ACC112 (cell line): ENCODE data around the gene PIK3C3.
A peak's percentile ranks its signal among the peaks of the same experiment; 100 is the strongest.

ENCODE experiments used
- H2AFZ ChIP-seq: fragments of 200-600 bp; sonication (generic); one replicate; pipeline ENCODE4 v1.6.0; 2017; ENCODE audit warnings: antibody characterized with exemption, low read length; ENCODE audit not compliant: unreplicated experiment
- H3K27ac ChIP-seq: fragments of 200-600 bp; sonication (generic); 2 replicates; pipeline ENCODE4 v1.5.1; 2014; ENCODE audit warnings: low read depth, mild to moderate bottlenecking, antibody characterized with exemption, low read length, moderate library complexity
- H3K27me3 ChIP-seq: fragments of 200-600 bp; sonication (generic); 2 replicates; pipeline ENCODE4 v1.6.1; 2014; ENCODE audit warnings: mild to moderate bottlenecking, antibody characterized with exemption, low read length, moderate library complexity, mixed read lengths; ENCODE audit not compliant: insufficient read depth
- H3K36me3 ChIP-seq: fragments of 200-600 bp; sonication (generic); 2 replicates; pipeline ENCODE4 v1.6.1; 2016; ENCODE audit warnings: mild to moderate bottlenecking, antibody characterized with exemption, low read length, moderate library complexity, mixed read lengths; ENCODE audit not compliant: insufficient read depth
- H3K4me1 ChIP-seq: fragments of 200-600 bp; sonication (generic); one replicate; pipeline ENCODE4 v1.6.1; 2016; ENCODE audit warnings: low read length, mixed read lengths; ENCODE audit not compliant: insufficient read depth, unreplicated experiment, control insufficient read depth
- H3K4me3 ChIP-seq: fragments of 200-600 bp; sonication (generic); 2 replicates; pipeline ENCODE4 v1.5.1; 2014; ENCODE audit warnings: mild to moderate bottlenecking, low read depth, low read length
- H3K79me2 ChIP-seq: fragments of 200-600 bp; sonication (generic); one replicate; pipeline ENCODE4 v1.6.0; 2016; ENCODE audit warnings: low read length; ENCODE audit not compliant: control insufficient read depth, unreplicated experiment, insufficient read depth

The PIK3C3 gene

GRCh38 chr18:42018831-42019230, 63.8 kb downstream of the PIK3C3 start:
- H3K27ac ChIP-seq = no peak overlapping the region
- H3K4me3 ChIP-seq = no peak overlapping the region
- H3K36me3 ChIP-seq = peaks cover 52% of the 10 kb centered on the region
- no peaks in the 10 kb centered on the region for H3K27me3 ChIP-seq
- no peaks in the 10 kb centered on the region for H3K79me2 ChIP-seq
- H3K4me1 ChIP-seq = no peaks in the 10 kb centered on the region
- no peak overlapping the region for H2AFZ ChIP-seq

GRCh38 chr18:42024131-42024530, 69.1 kb downstream of the PIK3C3 start:
- H3K4me3 ChIP-seq = no peak overlapping the region
- no peak overlapping the region for H3K27ac ChIP-seq
- no peaks in the 10 kb centered on the region for H3K4me1 ChIP-seq
- H3K36me3 ChIP-seq = peaks cover 15% of the 10 kb centered on the region; the same call in 1 of the 2 replicates
- no peaks in the 10 kb centered on the region for H3K27me3 ChIP-seq
- H3K79me2 ChIP-seq = no peaks in the 10 kb centered on the region
- H2AFZ ChIP-seq = no peak overlapping the region

GRCh38 chr18:42025491-42025890, 70.5 kb downstream of the PIK3C3 start:
- Histone ChIP-seq H3K4me3 (no peak overlapping the region), H3K79me2 (no peaks in the 10 kb centered on the region), H3K27ac (no peak overlapping the region), H2AFZ (no peak overlapping the region), H3K36me3 (peaks cover 17% of the 10 kb centered on the region), H3K4me1 (no peaks in the 10 kb centered on the region), H3K27me3 (no peaks in the 10 kb centered on the region)

- no peaks in the 10 kb centered on the region for H3K27me3 ChIP-seq
- H3K27ac ChIP-seq = no peak overlapping the region
- no peaks in the 10 kb centered on the region for H3K4me1 ChIP-seq
- H2AFZ ChIP-seq = no peak overlapping the region
- H3K36me3 ChIP-seq = peaks cover 17% of the 10 kb centered on the region
- no peaks in the 10 kb centered on the region for H3K79me2 ChIP-seq
- no peak overlapping the region for H3K4me3 ChIP-seq
These were observed 71.1 kb downstream of the PIK3C3 start for GRCh38 chr18:42025974-42026625.

GRCh38 chr18:42028247-42028832, 73.3 kb downstream of the PIK3C3 start:
- H3K36me3 ChIP-seq = peaks cover 15% of the 10 kb centered on the region
- no peak overlapping the region for H3K27ac ChIP-seq
- H3K27me3 ChIP-seq = no peaks in the 10 kb centered on the region
- H2AFZ ChIP-seq = no peak overlapping the region
- H3K79me2 ChIP-seq = no peaks in the 10 kb centered on the region
- H3K4me1 ChIP-seq = no peaks in the 10 kb centered on the region
- H3K4me3 ChIP-seq = no peak overlapping the region

GRCh38 chr18:42029092-42029491, 74.1 kb downstream of the PIK3C3 start:
- Histone ChIP-seq H3K4me1 (no peaks in the 10 kb centered on the region), H3K27ac (no peak overlapping the region), H3K4me3 (no peak overlapping the region), H2AFZ (no peak overlapping the region), H3K27me3 (no peaks in the 10 kb centered on the region), H3K36me3 (peaks cover 21% of the 10 kb centered on the region), H3K79me2 (no peaks in the 10 kb centered on the region)

GRCh38 chr18:42030586-42031182, 75.7 kb downstream of the PIK3C3 start:
- no peaks in the 10 kb centered on the region for H3K4me1 ChIP-seq
- H3K4me3 ChIP-seq = no peak overlapping the region
- no peaks in the 10 kb centered on the region for H3K79me2 ChIP-seq
- no peak overlapping the region for H2AFZ ChIP-seq
- H3K27ac ChIP-seq = no peak overlapping the region
- H3K27me3 ChIP-seq = no peaks in the 10 kb centered on the region
- peaks cover 35% of the 10 kb centered on the region for H3K36me3 ChIP-seq

GRCh38 chr18:42032447-42032846, 77.4 kb downstream of the PIK3C3 start:
- Histone ChIP-seq H2AFZ (no peak overlapping the region), H3K27ac (no peak overlapping the region), H3K4me3 (no peak overlapping the region), H3K27me3 (no peaks in the 10 kb centered on the region), H3K4me1 (no peaks in the 10 kb centered on the region), H3K79me2 (no peaks in the 10 kb centered on the region), H3K36me3 (peaks cover 42% of the 10 kb centered on the region)

GRCh38 chr18:42033137-42033810, 78.2 kb downstream of the PIK3C3 start:
- H3K27ac ChIP-seq = no peak overlapping the region
- no peaks in the 10 kb centered on the region for H3K27me3 ChIP-seq
- no peaks in the 10 kb centered on the region for H3K4me1 ChIP-seq
- no peak overlapping the region for H3K4me3 ChIP-seq
- H3K79me2 ChIP-seq = no peaks in the 10 kb centered on the region
- H2AFZ ChIP-seq = no peak overlapping the region
- H3K36me3 ChIP-seq = peaks cover 48% of the 10 kb centered on the region

GRCh38 chr18:42038936-42039335, 83.9 kb downstream of the PIK3C3 start:
- Histone ChIP-seq H3K27me3 (no peaks in the 10 kb centered on the region), H3K79me2 (no peaks in the 10 kb centered on the region), H3K4me3 (no peak overlapping the region), H2AFZ (no peak overlapping the region), H3K36me3 (peaks cover 41% of the 10 kb centered on the region), H3K4me1 (peaks cover 6% of the 10 kb centered on the region), H3K27ac (peak overlapping the region; percentile 17; the same call in 1 of the 2 replicates)
